ENCODE data around the gene REXO4. TPM values are rescaled to one million over a fixed set of nuclear protein-coding genes. Genes with fewer than 3 reads are reported as not detected.

The REXO4 gene
- total RNA-seq, 1 donor from 2014 or later: 16.8 TPM

GRCh38 chr9:133362359-133363044 lies 55.3 kb downstream of the REXO4 start:
- no peak overlapping the region for H3K4me3 Mint-ChIP-seq (ENCODE audit: unreplicated experiment)
- no peaks in the 10 kb centered on the region for H3K27me3 Mint-ChIP-seq (ENCODE audit: low read depth)
- peaks cover 6% of the 10 kb centered on the region for H3K4me1 Mint-ChIP-seq (ENCODE audit: low read depth)
- no peak overlapping the region for H3K27ac Mint-ChIP-seq (ENCODE audit: unreplicated experiment)
- DNase-seq (ENCODE audit: low spot score): no peak
- peaks cover 31% of the 10 kb centered on the region for H3K36me3 Mint-ChIP-seq (ENCODE audit: low read depth)
- no peak for TF ChIP-seq CTCF (IDR thresholded peaks at IDR 0.05)
- no peaks in the 10 kb centered on the region for H3K9me3 Mint-ChIP-seq (ENCODE audit: low read depth)

- no peaks in the 10 kb centered on the region for H3K27me3 Mint-ChIP-seq (ENCODE audit: low read depth)
- no peaks in the 10 kb centered on the region for H3K9me3 Mint-ChIP-seq (ENCODE audit: low read depth)
- H3K36me3 Mint-ChIP-seq (ENCODE audit: low read depth): peaks cover 28% of the 10 kb centered on the region
- H3K4me1 Mint-ChIP-seq (ENCODE audit: low read depth): peaks cover 12% of the 10 kb centered on the region
- DNase-seq (ENCODE audit: low spot score): no peak
- H3K4me3 Mint-ChIP-seq (ENCODE audit: unreplicated experiment): no peak overlapping the region
- TF ChIP-seq CTCF (IDR thresholded peaks at IDR 0.05): no peak
- no peak overlapping the region for H3K27ac Mint-ChIP-seq (ENCODE audit: unreplicated experiment)
Observed at GRCh38 chr9:133361507-133362092, 56.2 kb downstream of the REXO4 start.

- H3K27me3 Mint-ChIP-seq (ENCODE audit: low read depth): no peaks in the 10 kb centered on the region
Observed at GRCh38 chr9:133360400-133361393, 57.1 kb downstream of the REXO4 start.

GRCh38 chr9:133359399-133360175 lies 58.2 kb downstream of the REXO4 start:
- H3K36me3 Mint-ChIP-seq (ENCODE audit: low read depth): peaks cover 22% of the 10 kb centered on the region
- no peak overlapping the region for H3K4me3 Mint-ChIP-seq (ENCODE audit: unreplicated experiment)
- H3K27me3 Mint-ChIP-seq (ENCODE audit: low read depth): no peaks in the 10 kb centered on the region
- no peak overlapping the region for H3K27ac Mint-ChIP-seq (ENCODE audit: unreplicated experiment)
- H3K9me3 Mint-ChIP-seq (ENCODE audit: low read depth): no peaks in the 10 kb centered on the region
- peaks cover 22% of the 10 kb centered on the region for H3K4me1 Mint-ChIP-seq (ENCODE audit: low read depth)
- DNase-seq (ENCODE audit: low spot score): no peak
- peak; percentile 48 for TF ChIP-seq CTCF (IDR thresholded peaks at IDR 0.05)

More at GRCh38 chr9:133360400-133361393, 57.1 kb downstream of the REXO4 start:
- DNase-seq (ENCODE audit: low spot score): no peak
- H3K4me3 Mint-ChIP-seq (ENCODE audit: unreplicated experiment): no peak overlapping the region
- peaks cover 25% of the 10 kb centered on the region for H3K36me3 Mint-ChIP-seq (ENCODE audit: low read depth)
- H3K27ac Mint-ChIP-seq (ENCODE audit: unreplicated experiment): peak overlapping the region; percentile 83
- H3K9me3 Mint-ChIP-seq (ENCODE audit: low read depth): no peaks in the 10 kb centered on the region
- no peak for TF ChIP-seq CTCF (IDR thresholded peaks at IDR 0.05)
- peaks cover 12% of the 10 kb centered on the region for H3K4me1 Mint-ChIP-seq (ENCODE audit: low read depth)

All from chondrocyte (in vitro differentiated cells).